HG02973 (cell line): Measurements from ENCODE around the gene EFNA5.
"Not testable (repeated sequence)": the region's sequence is repeated elsewhere in the genome, so short reads cannot be mapped to it uniquely, and the experiment has no call there.

Experiments
- ATAC-seq: cut with Tn5 transposase; IDR thresholded peaks from one replicate; pipeline ENCODE4 v1.9.1; 2021; ENCODE audit warnings: moderate library complexity; ENCODE audit not compliant: unreplicated experiment

The EFNA5 gene

DNA sequence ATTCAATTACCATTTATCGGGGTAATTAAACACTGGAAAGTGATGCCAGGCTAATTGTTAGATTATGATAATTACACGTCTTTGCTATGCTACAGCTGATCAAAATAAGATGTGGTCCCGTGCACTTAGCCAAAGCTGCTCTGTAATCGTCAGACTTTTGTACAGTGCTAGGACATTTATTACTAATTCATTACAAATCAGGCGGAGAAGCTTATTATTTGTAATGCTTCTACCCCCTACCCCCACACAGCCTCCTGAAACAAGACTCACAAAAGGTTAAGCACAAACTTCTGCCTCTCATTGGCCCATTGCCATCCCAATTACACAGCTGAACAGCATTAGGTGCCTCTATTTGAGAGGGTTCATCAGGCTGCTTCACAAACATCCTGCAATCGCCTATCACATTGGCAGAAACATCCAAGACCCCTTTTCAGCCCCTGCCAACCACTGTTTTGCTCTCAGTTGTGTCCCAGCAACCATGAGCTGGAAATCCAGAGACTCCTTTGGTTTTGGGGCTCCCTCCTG, 232.7 kb downstream of the EFNA5 start:
- ATAC-seq: no peak

DNA sequence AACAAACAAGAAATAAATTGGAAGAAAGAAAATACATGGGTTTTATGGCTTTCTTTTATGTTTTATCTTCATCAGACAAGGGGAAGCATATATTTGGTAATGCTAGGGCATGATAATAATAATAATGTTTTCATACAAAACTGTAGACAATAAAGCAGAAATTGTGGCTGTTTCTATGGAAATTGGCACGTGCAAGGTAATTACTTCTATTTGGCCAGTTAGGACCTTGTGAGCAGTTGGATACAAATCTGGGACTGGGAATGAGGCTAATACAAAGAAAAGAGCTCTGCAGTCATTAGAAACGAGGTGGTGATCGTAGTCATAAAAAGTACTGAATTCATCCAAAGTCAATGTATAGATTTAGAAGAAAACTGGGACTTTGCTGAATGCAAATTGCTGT, 233.6 kb downstream of the EFNA5 start:
- ATAC-seq: no peak

DNA sequence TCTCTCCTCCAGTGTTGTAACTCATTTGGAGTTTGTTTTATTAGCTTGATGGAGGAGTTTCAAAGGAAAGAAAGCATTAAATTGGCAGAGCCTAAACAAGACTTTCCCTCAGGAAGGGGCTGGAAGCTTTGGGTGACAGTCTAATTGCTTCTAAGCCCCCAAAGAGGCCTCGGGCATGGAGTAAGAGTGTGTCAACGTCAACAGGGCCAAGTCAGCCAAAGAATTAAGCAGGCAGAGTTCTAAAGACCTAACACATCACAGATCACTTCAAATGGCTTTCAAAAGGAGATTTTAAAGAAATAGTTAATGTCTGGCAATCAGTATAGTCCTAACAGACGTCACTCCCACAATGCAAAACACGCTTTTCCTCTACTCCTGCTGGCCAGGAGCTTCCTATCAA, 234.5 kb downstream of the EFNA5 start:
- ATAC-seq: no peak

DNA sequence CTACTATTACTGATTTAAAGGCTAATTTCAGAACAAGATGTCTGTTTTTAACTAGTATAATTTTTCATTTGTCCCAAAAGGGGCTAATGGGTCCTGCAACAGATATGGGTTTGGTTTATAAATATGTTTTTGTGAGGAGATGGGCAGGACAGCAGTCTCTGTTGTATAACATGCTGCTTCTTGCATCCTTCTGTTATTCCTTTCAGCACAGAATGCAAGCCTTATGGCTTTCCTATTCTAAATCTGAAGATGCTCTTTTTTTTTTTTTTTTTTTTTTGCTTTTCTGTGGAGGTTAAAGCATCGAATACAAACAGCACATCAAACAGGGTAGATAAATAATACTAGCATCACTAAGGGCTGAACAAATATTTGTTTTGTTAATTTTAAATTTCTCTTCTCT, 235.7 kb downstream of the EFNA5 start:
- no peak for ATAC-seq

DNA sequence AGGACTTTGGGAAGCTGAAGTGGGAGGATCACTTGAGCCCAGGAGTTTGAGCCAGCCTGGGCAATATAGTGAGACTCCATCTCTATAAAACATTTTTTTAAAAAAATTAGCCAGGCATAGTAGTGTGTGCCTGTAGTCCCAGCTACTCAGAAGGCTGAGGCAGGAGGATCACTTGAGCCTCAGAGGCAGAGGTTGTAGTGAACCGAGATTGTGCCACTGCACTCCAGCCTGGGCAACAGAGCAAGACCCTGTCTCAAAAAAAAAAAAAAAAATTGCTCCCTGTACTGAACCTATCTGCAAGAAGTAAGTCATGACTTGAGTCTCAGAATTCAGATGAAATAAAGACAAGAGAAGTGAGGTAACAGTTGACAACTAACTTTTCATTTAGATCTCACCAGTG, 237.1 kb downstream of the EFNA5 start:
- not testable (repeated sequence) for ATAC-seq

DNA sequence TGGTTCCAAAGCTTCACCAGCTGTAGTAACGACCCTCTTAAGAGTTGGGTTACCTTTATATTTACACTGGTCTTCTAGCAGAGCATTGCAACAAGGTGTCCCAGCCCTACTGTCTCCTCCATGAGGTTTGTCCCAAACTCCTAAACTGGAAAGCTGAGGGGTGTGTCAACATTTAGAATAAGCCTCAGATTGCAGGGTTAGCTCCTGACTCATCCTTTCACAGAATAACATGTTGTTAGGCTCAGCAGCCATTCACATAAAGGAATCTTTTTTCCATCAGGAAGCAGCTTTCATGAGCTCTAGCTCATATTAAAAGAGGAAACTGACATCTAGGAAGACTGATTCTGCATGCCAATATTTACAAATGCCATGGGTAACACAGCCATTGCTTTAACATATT, 238.7 kb downstream of the EFNA5 start:
- ATAC-seq: no peak

DNA sequence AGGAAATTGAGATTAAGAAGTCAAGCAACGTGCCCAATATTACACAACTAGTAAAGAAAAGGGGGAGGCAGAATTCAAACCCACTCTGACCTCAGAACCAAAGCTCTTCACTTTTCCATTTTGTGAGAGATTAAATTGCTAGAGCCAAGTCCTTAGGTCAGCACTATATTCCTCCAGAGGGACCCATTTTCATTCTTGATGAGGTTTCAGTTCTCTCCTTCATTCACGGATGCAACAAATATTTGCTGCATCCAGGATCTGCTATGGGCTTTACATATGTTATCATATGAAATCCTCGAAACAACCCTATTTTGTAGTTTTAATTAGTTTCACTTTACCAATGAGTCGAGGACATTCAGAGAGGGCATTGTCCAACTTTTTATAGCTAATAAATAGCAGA, 239.2 kb downstream of the EFNA5 start:
- no peak for ATAC-seq

DNA sequence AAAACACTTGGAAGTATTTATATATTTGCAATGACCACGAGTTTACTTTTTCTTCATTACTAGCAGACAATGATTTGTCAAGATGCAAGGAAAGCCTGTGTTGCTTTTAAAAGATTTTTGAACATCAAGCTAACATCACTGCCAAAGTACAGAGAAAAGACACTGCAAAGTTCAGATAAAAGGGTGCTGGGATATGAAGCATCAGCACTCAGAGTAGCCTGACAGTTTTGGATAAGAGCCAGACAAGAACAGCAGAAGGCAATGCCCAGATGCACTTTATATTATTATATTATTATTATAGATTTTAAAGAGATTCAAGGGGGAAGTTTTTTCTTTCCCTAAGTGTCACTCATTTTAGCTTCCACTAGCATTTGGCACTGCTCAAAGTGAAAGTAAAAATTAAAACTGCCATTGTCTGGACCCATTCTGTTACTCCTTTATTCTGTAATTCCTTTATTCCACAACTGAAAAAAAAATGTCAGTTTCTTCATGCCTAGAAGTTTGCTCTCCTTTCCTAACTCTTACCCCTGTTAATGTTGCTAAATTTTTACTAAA, 240.6 kb downstream of the EFNA5 start:
- ATAC-seq: no peak

DNA sequence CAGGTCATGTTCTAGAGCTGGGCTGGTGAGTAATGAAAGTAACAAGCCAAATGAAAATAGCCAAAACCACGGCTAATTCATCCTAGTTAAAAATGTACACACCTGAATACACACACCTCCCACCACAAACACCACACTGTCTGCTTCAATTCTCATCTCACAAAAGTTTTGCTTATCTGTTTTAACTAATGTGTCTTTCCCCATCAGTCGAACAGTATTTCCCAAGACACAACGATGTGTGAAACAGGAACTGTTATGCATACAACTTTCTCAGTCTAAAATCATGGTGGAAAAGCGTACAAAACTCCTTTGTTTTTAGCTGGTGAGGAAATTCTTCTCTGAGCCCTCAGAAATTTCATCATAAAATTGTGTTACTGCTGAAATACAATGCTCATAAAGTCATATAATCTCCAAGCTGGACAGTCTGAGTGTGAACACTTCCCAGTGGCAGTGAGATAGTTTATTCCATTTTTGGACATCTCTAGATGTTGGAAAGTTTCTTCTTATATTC, 242.4 kb downstream of the EFNA5 start:
- ATAC-seq: no peak

DNA sequence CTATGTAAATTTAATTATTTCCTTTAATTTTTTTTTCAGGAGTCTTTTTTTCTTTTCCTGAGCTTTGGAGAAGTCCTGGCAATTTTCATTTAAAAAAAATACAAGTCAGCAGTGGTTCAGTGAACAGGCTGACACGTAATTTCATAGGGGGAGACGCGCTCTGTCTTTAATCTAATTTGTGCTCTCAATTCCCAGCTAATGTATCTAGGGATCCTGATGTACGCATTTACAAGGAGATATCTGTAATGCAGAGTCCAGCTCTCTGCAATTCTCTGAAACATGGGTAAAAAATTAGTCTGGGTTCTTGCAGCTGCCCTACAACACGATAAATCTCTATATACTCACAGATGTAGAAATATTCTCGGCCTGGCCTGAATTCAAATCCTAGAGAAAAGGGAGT, 243.9 kb downstream of the EFNA5 start:
- no peak for ATAC-seq

DNA sequence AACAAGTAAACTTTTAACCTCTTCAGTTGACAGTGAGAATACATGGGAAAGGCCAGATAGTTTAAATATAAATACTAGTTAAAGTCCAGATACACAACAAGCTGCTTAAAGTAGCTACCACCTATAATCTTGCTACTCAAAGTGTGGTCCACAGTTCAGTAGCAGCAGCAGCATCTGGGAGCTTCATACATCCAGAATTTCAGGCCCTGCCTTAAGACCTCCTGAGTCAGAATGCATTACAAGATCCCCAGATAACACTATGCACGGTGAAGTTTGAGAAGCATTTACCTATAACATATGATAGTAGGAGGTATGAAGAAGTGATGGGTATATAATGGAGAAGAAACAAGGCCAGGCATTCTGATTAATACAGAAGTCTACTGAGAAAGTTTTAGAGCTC, 244.5 kb downstream of the EFNA5 start:
- ATAC-seq: no peak

DNA sequence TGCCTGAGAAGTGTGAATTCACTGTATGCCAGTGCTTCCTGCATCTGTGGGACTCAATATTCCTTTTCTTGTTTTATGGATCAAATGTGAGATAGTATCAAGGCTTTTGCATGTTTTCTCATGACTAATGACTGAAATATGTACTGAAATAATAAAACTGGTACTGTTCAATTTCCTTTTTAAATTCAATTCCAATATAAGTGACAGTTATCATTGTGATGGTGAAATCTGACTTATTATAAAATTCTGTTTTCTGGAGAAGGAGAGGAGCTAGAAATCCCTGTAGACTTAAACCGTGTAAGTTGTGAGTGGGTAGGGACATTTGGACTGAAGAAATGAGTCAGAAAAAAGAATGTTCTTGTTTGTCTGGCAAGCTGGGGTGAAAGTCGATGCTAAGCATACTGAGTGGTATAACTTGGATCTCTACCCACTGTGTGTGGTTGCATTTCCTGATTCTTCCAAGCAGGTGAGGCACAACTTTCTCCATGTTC, 245.2 kb downstream of the EFNA5 start:
- ATAC-seq: no peak

DNA sequence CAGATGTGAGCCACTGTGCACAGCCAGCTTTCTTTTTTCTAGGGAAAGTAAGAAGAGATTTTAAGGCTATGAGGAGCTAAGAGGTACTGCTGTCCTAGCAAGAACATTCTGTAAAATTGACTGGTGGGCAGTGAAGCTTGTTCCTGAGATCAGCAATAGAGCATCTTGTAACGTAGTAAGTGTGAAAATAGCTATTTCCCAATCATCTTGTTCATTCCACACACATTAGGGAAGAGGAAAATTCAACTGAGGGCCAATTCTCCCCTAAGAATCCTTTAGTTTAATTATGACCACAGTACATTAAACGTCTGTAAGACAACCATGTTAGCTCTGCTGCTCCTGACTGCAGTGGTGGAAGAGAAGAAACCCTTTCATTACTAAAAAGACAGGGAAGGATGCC, 246.2 kb downstream of the EFNA5 start:
- no peak for ATAC-seq

DNA sequence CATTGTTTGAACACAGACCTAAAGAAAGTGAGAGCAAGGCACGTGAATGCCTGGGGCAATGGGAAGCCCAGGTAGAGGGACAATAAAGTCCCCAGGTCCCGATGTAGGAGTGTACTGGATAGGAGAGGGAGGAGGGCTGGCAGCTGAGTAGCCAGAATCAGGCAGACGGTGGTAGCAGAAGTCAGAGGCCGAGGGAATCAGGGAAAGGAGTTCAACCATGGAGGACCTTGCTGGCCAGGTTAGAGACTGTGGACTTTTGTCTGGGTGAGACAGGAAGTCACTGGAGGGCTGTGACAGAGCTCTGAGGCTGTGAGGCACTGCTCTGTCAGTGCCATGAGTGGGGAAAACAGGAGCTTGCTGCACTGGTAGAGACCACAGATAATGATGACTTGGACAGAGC, 248.2 kb downstream of the EFNA5 start:
- no peak for ATAC-seq

DNA sequence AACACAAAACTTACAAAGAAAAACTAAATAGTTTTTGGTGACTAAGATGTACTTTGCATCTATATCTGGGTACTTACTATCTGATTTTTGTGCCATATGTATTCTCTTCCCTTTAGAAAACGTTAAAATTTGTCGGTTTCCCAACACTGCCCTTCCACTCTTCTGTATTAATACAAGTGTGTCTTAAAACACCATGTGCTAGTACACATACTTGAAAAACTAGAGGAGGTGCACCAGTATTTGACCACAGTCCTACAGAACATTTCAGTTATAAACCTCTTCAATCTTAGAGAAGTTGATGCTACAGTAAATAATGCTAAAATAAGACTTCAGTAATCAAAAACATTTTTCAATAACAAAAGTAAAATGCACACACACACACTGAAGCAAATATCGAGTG, 251.2 kb downstream of the EFNA5 start:
- no peak for ATAC-seq

DNA sequence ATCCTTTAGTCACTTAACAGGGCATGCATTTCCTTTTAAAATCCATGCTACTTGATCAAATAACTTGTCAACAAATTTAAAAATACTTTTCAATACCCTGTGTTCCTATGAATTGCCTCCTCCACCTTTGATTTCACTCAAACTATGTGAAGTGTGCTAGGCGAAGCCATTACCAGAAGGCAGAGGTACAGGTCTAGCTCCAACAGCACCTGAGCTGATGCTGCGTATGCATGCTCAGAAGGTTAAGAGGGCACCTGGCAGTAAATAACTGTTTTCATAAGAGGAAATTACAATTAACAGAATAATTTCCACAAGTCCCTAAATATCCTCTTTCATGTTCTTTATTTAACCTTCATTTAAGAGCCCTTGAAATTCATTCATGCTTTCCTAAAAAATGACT, 251.8 kb downstream of the EFNA5 start:
- ATAC-seq: no peak

DNA sequence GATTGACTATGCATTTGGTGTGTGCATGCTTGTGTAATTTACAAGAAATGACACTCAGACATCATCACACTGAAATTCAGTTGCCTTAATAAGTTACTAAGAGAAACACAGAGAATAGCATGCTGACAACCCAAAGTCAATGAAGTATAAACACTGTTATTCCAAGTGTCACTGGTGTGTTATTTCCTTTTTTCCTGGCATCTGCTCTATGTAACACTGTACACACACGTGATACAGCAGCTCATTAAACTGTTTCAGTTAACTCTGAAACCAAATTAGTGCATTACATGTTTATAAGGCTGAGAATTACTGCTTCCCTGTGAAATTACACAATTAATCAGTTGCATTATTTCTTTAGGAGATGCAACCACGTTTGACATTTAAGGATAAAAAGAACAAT, 252.7 kb downstream of the EFNA5 start:
- no peak for ATAC-seq

DNA sequence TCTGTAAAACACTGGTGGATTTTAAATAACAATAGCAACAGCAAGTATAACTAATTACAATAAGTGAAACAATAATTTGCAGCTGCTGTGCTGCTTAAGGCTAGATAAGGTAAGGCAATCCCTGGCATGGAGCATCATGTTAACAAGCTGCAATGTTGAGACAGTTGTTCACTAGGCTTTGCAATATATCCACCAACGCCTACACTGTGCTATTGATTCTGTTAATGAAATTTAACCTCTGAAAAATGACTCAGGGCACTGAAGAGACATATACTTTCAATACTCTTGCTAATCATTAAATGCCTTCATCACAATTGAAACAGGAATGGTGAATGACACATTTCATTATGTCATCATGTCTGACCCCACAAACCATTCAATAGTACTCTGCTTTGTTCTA, 255.0 kb downstream of the EFNA5 start:
- ATAC-seq: no peak

DNA sequence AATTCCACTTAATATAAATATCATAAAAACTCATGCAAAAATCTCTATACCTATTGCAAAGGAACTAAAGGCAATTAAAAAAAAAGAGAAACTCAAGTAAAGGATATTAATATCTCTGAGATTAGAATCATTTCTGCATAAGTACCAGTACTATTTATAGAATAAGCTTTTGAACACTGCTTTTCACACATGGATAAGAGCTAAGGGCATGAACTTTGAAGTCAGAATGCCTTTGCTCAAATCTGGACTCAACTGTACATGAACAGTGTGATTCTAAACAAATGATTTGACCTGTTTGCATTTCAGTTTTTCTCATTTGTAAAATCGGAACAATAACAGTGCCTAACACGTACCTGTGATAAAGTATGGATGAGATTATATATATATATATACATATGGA, 255.9 kb downstream of the EFNA5 start:
- no peak for ATAC-seq

DNA sequence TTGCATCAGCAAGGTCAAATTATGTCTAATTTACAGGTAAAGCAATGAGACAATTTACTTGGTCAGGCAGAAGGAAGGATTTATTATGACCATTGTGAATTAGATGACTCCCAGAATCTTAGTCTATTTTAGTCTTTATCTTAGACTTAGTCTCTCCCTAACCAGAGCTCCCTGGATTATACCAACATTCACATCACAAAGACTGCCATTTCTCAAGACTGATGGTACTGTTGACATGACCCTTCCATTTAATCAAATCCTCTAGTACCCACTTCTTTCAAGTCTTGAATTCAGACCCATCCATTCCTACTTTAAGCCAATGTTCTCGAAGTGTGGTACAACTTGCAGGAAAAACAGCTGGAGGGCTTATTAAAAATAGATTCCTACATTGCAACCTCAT, 257.0 kb downstream of the EFNA5 start:
- ATAC-seq: no peak

DNA sequence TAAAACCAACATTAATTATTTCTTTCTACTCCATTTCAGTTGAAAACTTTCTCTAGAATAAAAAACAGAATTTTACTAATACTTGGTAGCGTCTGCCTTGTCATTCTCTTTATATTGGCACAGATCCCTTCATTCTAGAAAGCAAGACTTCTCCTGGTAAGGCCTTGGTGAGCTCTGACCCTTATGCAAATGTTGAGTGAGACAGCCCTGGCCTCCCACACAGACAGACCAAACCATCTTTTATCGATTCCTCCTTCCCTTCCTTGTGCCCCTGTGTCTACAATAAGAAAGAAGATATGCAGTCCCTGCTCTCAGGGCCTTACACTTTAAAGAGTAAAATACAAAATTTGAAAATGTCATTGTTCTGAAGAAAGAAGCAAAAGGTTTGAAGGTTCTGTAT, 262.2 kb downstream of the EFNA5 start:
- no peak for ATAC-seq

DNA sequence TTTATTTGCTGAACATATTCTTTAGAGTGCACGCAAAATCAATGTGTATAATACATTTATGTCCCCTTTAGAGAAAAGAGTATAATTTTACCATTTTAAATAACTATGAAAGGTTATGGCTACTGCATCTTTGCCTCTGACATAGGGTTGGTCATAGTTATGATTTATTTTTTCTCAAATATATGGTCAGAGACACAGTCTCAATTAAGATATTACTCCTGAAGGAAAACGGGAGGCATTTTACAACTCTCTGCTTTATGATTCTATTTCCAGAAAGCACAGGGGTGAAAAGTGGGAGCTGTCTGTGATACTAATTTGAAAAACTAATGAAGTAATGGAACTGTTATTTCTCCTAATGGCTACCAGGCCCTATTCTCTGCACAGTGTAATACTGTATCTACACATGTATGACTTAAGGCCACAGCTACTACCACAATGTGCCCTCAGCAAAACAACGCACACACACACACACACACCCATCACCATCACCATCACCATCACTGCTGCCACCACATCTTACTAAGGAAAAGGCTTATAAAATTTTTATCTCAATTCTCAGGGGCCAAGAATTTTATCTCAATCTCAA, 262.9 kb downstream of the EFNA5 start:
- ATAC-seq: no peak
